ENCODE measurements around the gene SLC35D1. TPM values are rescaled to one million over a fixed set of nuclear protein-coding genes. Genes with fewer than 3 reads are reported as not detected.

SLC35D1 gene
- total RNA-seq, 1 experiment from 2014 or later = 3.8 TPM

DNA sequence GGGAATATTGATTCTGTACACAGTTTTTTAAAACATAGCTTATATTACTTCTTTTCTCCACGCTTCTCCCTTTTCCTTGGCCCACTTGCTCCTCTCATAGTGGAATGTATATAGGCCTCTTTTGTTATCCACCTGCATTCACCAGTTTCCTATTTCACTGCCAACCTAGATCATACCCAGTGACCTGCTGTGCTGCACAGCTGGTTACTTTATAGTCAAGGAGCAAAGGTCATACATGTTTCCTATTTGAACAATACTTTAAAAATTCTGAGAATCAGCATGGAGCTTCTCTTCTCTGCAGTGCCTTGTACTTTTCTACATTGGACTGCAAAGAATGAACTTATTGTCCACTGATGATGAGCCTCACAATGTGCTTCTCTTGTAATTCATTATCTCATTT is 4.3 kb upstream of the SLC35D1 start:
- Histone ChIP-seq H2BK12ac (ENCODE audit: insufficient read length, low read depth, low read length) (no peak overlapping the region), H4K8ac (replicated peaks; ENCODE audit: insufficient read length, low read depth, low read length) (no peak overlapping the region), H4K5ac (ENCODE audit: insufficient read length, low read depth, low read length) (no peak overlapping the region), H3K56ac (ENCODE audit: insufficient read length, low read depth, low read length) (no peak overlapping the region), H2BK20ac (ENCODE audit: low read depth, low read length, poor library complexity, severe bottlenecking) (no peak overlapping the region), H3K23ac (ENCODE audit: insufficient read length, low read depth, low read length) (no peak overlapping the region), H2AK5ac (ENCODE audit: insufficient read length, low read length) (no peak overlapping the region), H3K4me1 (ENCODE audit: insufficient read depth, low read length) (no peaks in the 10 kb centered on the region), H3K79me1 (ENCODE audit: insufficient read depth, low read depth, low read length, poor library complexity, severe bottlenecking) (no peaks in the 10 kb centered on the region), H4K20me1 (ENCODE audit: control insufficient read depth, insufficient read depth, insufficient read length) (no peaks in the 10 kb centered on the region), H3K23me2 (ENCODE audit: insufficient read length, low read depth, low read length, poor library complexity, severe bottlenecking) (no peaks in the 10 kb centered on the region), H3K79me2 (ENCODE audit: insufficient read depth, low read length) (no peaks in the 10 kb centered on the region), H3K27me3 (ENCODE audit: insufficient read depth, low read length) (no peaks in the 10 kb centered on the region), H3K18ac (ENCODE audit: insufficient read length, low read depth, low read length) (no peak overlapping the region), H3K14ac (ENCODE audit: insufficient read depth, low read length) (no peak overlapping the region), H2BK15ac (ENCODE audit: low read depth, low read length) (no peak overlapping the region), H2BK5ac (ENCODE audit: insufficient read length, low read length) (no peak overlapping the region), H2BK120ac (ENCODE audit: low read depth, low read length, poor library complexity, severe bottlenecking) (no peak overlapping the region), H2AFZ (ENCODE audit: low read length) (no peak overlapping the region), H3K9me3 (ENCODE audit: control insufficient read depth, low read depth, low read length) (no peaks in the 10 kb centered on the region), H4K91ac (ENCODE audit: insufficient read length, low read depth, low read length) (no peak overlapping the region), H3K4ac (ENCODE audit: low read depth, low read length) (no peak overlapping the region), H3T11ph (ENCODE audit: low read length) (no peak overlapping the region), H3K27ac (ENCODE audit: insufficient read length, low read depth, low read length) (no peak overlapping the region), H3K9ac (ENCODE audit: extremely low read depth, insufficient read length, low read length) (no peak overlapping the region), H3K4me2 (ENCODE audit: insufficient read depth, insufficient read length, low read length) (no peak overlapping the region)
- no peak overlapping the region for H3K27ac Mint-ChIP-seq
- WGBS (ENCODE audit: extremely low coverage, insufficient read length, low lambda C conversion rate) = no CpG with 5 or more reads among the region's 1 CpG
- no peaks in the 10 kb centered on the region for H3K9me3 Mint-ChIP-seq
- H3K27me3 Mint-ChIP-seq (ENCODE audit: low read depth) = no peaks in the 10 kb centered on the region; the same call in 1 of the 2 replicates
- peaks cover 9% of the 10 kb centered on the region in 2 experiments for H3K4me1 Mint-ChIP-seq
- TF ChIP-seq, protein P1, sequence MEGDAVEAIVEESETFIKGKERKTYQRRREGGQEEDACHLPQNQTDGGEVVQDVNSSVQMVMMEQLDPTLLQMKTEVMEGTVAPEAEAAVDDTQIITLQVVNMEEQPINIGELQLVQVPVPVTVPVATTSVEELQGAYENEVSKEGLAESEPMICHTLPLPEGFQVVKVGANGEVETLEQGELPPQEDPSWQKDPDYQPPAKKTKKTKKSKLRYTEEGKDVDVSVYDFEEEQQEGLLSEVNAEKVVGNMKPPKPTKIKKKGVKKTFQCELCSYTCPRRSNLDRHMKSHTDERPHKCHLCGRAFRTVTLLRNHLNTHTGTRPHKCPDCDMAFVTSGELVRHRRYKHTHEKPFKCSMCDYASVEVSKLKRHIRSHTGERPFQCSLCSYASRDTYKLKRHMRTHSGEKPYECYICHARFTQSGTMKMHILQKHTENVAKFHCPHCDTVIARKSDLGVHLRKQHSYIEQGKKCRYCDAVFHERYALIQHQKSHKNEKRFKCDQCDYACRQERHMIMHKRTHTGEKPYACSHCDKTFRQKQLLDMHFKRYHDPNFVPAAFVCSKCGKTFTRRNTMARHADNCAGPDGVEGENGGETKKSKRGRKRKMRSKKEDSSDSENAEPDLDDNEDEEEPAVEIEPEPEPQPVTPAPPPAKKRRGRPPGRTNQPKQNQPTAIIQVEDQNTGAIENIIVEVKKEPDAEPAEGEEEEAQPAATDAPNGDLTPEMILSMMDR (conservative IDR thresholded peaks at IDR 0.05) = no peak
- H3K36me3 Mint-ChIP-seq (ENCODE audit: insufficient read depth in 1 of 3, low read depth in 3 of 3) = no peaks in the 10 kb centered on the region
- no peak overlapping the region for H3K4me3 Mint-ChIP-seq
- no peak for DNase-seq
